Glutamatergic neuron (in vitro differentiated cells): ENCODE data around the gene EOLA1. TPM values are rescaled to one million over a fixed set of nuclear protein-coding genes. Genes with fewer than 3 reads are reported as not detected.
"Not testable (repeated sequence)": the region's sequence is repeated elsewhere in the genome, so short reads cannot be mapped to it uniquely, and the experiment has no call there.

ENCODE experiments used
- DNase-seq: peaks from one replicate; pipeline ENCODE4 v3.0.0; 2022
- H3K27ac Mint-ChIP-seq: one replicate; pipeline ENCODE4 v1.8.0; 2020; ENCODE audit warnings: mild to moderate bottlenecking, mixed read lengths, inconsistent platforms; ENCODE audit not compliant: unreplicated experiment
- H3K27me3 Mint-ChIP-seq: one replicate; pipeline ENCODE4 v1.8.0; 2020; ENCODE audit warnings: mild to moderate bottlenecking, moderate library complexity, mixed read lengths, inconsistent platforms; ENCODE audit not compliant: unreplicated experiment
- H3K36me3 Mint-ChIP-seq: one replicate; pipeline ENCODE4 v1.8.0; 2020; ENCODE audit warnings: mild to moderate bottlenecking, mixed read lengths, inconsistent platforms; ENCODE audit not compliant: unreplicated experiment
- H3K4me1 Mint-ChIP-seq: one replicate; pipeline ENCODE4 v1.8.0; 2020; ENCODE audit warnings: mild to moderate bottlenecking, low read depth, mixed read lengths, inconsistent platforms; ENCODE audit not compliant: unreplicated experiment
- H3K4me3 Mint-ChIP-seq: one replicate; pipeline ENCODE4 v1.8.0; 2020; ENCODE audit warnings: mild to moderate bottlenecking, mixed read lengths, inconsistent platforms; ENCODE audit not compliant: unreplicated experiment
- H3K9me3 Mint-ChIP-seq: one replicate; pipeline ENCODE4 v1.8.0; 2020; ENCODE audit warnings: mild to moderate bottlenecking, moderate library complexity, mixed read lengths, inconsistent platforms; ENCODE audit not compliant: unreplicated experiment
- CTCF ChIP-seq: fragments of 200-600 bp; sonication (generic); IDR thresholded peaks from one replicate; pipeline ENCODE4 v1.5.0; 2021; ENCODE audit not compliant: partially characterized antibody, unreplicated experiment
- total RNA-seq: library from RNA; stranded (reverse); fragmentation: NEBNext Ultra II Directional; extraction: Animal tissue kit (Norgen Biotek cat#: 25700); gene quantifications from one replicate; pipeline ENCODE4 v1.2.1, GENCODE V29; 2021; ENCODE audit not compliant: unreplicated experiment

EOLA1 gene
- total RNA-seq, 1 donor from 2014 or later, result 27.7 TPM

DNA sequence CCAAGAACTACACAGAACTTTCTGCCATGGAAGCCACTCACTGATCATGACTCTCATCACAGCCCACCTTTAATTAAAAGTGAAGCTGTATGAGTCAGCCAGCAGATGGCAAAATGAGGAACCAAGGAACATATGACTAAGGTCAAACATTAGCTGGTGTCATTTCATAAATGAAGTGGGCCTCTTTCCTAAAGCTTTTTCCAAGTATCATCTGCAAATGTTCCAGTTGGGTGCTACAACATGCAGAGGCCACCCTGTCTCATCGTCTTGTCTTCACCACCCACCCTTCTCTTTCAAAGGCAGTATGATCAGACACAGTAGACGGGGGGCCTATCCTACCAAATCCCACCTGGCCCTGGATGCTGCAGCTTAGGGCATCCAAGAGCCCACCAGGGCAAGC lies 9.2 kb upstream of the EOLA1 start:
- Mint-ChIP-seq H3K27me3 (no peaks in the 10 kb centered on the region), H3K36me3 (no peaks in the 10 kb centered on the region), H3K27ac (no peak overlapping the region), H3K9me3 (peaks cover 2% of the 10 kb centered on the region), H3K4me1 (no peaks in the 10 kb centered on the region), H3K4me3 (no peak overlapping the region)
- no peak for TF ChIP-seq CTCF
- DNase-seq, result no peak

DNA sequence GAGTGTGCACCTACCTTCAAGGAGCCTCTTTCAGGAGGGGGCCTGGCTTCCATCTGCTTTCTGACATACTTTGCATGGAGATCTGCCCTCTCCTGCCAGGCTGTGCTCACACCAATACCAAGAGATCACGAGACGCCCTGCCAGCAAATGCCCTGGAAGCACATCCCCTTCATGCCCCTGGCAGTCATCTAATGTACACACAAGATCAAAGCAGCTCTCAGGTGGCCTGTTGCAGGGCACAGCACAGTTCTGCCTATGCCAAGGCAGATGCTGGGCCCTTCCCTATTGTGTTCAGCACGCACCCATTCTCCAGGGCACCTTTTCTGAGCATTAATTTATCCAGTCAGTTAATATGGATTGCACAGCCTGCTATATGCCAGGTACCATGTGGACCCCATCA lies 7.9 kb upstream of the EOLA1 start:
- not testable (repeated sequence) for H3K4me1 Mint-ChIP-seq

DNA sequence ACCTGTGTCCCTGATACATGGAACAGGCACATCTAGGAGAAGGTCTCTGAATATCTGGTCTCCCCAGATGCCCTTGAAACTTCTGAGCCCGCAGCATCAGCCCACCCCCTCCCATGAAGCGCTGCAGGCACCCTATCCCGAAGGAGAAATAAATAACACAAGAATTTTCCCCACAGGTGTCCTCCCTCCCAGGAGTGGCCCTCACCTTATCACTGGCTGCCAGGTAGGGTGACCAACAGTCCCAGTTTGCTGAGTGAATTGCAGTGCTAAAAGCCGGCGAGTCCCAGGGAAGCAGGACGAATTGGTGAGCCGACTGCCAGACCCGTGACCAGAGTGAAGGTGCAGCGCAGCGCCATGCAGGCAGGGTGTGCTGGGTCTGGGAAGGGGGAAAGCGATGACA lies 6.8 kb upstream of the EOLA1 start:
- DNase-seq, H3K27me3 Mint-ChIP-seq, H3K36me3 Mint-ChIP-seq, H3K9me3 Mint-ChIP-seq, H3K27ac Mint-ChIP-seq, H3K4me1 Mint-ChIP-seq, H3K4me3 Mint-ChIP-seq: not testable (repeated sequence)

More for the DNA sequence above, 7.9 kb upstream of the EOLA1 start:
- H3K9me3 Mint-ChIP-seq, H3K36me3 Mint-ChIP-seq, H3K27ac Mint-ChIP-seq, DNase-seq, H3K4me3 Mint-ChIP-seq, H3K27me3 Mint-ChIP-seq: not testable (repeated sequence)

- not testable (repeated sequence) for H3K27me3 Mint-ChIP-seq, DNase-seq, H3K9me3 Mint-ChIP-seq, H3K4me3 Mint-ChIP-seq, H3K4me1 Mint-ChIP-seq, H3K27ac Mint-ChIP-seq, H3K36me3 Mint-ChIP-seq
These were observed 5.7 kb upstream of the EOLA1 start for GRCh38 chrX:149534926-149535602.

DNA sequence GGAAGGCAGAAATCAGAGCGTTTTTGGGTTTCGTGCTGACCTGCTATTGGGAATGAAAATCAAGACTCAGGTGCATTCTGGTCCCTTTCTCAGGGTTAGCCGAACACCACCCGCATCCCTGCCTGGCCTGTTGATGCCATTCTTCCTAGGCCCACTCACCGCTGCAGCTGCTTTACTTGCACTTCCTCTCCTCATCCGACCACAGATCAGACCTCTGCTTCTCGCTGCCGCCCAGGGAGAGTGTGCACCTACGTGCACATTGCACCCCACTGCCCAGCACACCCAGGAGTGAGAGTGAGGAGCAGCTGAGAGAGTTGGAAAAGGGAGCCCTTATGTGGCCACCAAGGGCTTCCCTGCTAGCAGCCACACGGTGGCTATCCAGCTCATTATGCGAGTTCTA lies 3.3 kb upstream of the EOLA1 start:
- not testable (repeated sequence) for H3K4me1 Mint-ChIP-seq, H3K27ac Mint-ChIP-seq, H3K4me3 Mint-ChIP-seq, H3K27me3 Mint-ChIP-seq, H3K9me3 Mint-ChIP-seq, DNase-seq, H3K36me3 Mint-ChIP-seq

- H3K27ac Mint-ChIP-seq, result peak overlapping the region; percentile 94
- no peaks in the 10 kb centered on the region for H3K4me1 Mint-ChIP-seq
- peaks cover 4% of the 10 kb centered on the region for H3K9me3 Mint-ChIP-seq
- H3K27me3 Mint-ChIP-seq, result no peaks in the 10 kb centered on the region
- H3K36me3 Mint-ChIP-seq, result no peaks in the 10 kb centered on the region
- DNase-seq, result peak; percentile 83
- peak overlapping the region; percentile 89 for H3K4me3 Mint-ChIP-seq
- no peak for TF ChIP-seq CTCF
These were observed 1.3 kb upstream of the EOLA1 start for GRCh38 chrX:149539283-149540130.

- Mint-ChIP-seq H3K27me3 (no peaks in the 10 kb centered on the region), H3K36me3 (no peaks in the 10 kb centered on the region), H3K4me3 (peak overlapping the region; percentile 90), H3K27ac (peak overlapping the region; percentile 98), H3K4me1 (no peaks in the 10 kb centered on the region), H3K9me3 (peaks cover 4% of the 10 kb centered on the region)
- TF ChIP-seq CTCF, result no peak
- DNase-seq, result peak; percentile 88
These were observed 636 bp upstream of the EOLA1 start for GRCh38 chrX:149540131-149540620.
